ENCODE results near the gene FCRL6. TPM values are rescaled to one million over a fixed set of nuclear protein-coding genes. Genes with fewer than 3 reads are reported as not detected.

FCRL6 gene
- total RNA-seq, 3 donors from 2014 or later = 0.38 to 0.82 (median 0.41) TPM

DNA sequence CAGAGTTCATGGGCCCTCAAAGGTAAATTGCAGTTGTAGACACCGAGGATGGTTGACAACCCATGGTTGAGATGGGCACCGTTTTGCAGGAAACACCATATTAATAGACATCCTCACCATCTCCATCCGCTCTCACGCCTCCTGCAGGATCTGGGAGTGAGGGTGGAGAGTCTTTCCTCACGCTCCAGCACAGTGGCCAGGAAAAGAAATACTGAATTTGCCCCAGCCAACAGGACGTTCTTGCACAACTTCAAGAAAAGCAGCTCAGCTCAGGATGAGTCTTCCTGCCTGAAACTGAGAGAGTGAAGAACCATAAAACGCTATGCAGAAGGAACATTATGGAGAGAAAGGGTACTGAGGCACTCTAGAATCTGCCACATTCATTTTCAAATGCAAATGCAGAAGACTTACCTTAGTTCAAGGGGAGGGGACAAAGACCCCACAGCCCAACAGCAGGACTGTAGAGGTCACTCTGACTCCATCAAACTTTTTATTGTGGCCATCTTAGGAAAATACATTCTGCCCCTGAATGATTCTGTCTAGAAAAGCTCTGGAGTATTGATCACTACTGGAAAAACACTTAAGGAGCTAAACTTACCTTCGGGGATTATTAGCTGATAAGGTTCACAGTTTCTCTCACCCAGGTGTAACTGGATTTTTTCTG, 33.8 kb downstream of the FCRL6 start:
- no peak overlapping the region for H3K4me3 ChIP-seq
- H3K36me3 ChIP-seq (ENCODE audit: low read depth) = no peaks in the 10 kb centered on the region
- DNase-seq = no peak
- TF ChIP-seq, protein P1, sequence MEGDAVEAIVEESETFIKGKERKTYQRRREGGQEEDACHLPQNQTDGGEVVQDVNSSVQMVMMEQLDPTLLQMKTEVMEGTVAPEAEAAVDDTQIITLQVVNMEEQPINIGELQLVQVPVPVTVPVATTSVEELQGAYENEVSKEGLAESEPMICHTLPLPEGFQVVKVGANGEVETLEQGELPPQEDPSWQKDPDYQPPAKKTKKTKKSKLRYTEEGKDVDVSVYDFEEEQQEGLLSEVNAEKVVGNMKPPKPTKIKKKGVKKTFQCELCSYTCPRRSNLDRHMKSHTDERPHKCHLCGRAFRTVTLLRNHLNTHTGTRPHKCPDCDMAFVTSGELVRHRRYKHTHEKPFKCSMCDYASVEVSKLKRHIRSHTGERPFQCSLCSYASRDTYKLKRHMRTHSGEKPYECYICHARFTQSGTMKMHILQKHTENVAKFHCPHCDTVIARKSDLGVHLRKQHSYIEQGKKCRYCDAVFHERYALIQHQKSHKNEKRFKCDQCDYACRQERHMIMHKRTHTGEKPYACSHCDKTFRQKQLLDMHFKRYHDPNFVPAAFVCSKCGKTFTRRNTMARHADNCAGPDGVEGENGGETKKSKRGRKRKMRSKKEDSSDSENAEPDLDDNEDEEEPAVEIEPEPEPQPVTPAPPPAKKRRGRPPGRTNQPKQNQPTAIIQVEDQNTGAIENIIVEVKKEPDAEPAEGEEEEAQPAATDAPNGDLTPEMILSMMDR (IDR thresholded peaks at IDR 0.05) = no peak
- intact Hi-C loops (cut with DNase I, micrococcal nuclease) = no loop called here
- no peaks in the 10 kb centered on the region for H3K9me3 ChIP-seq
- H3K4me1 ChIP-seq (ENCODE audit: low read depth) = no peaks in the 10 kb centered on the region
- ATAC-seq = no peak

DNA sequence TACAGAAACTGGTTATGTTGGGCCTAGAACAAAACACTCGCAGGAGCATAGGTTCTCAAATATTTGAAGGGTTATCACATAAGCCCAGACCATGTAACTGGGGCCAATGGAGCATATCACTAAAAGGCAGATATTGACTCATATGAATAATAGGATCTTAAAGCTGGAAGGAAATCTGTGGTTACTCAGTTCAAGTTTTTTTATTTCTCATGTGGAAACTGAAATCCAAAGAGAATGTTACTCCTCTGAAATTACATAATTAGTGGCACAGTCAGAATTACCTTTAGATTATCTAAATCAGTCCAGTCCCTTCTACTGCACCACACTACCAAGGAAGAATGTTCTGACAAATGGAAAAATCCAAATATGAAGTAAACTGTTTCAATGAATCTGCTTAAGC, 36.6 kb downstream of the FCRL6 start:
- H3K9me3 ChIP-seq = no peaks in the 10 kb centered on the region
- H3K36me3 ChIP-seq (ENCODE audit: low read depth) = no peaks in the 10 kb centered on the region
- intact Hi-C loops (cut with DNase I, micrococcal nuclease) = no loop called here
- H3K4me1 ChIP-seq (ENCODE audit: low read depth) = no peaks in the 10 kb centered on the region
- TF ChIP-seq, protein P1 (IDR thresholded peaks at IDR 0.05) = no peak
- DNase-seq = no peak
- no peak overlapping the region for H3K4me3 ChIP-seq
- no peak for ATAC-seq

DNA sequence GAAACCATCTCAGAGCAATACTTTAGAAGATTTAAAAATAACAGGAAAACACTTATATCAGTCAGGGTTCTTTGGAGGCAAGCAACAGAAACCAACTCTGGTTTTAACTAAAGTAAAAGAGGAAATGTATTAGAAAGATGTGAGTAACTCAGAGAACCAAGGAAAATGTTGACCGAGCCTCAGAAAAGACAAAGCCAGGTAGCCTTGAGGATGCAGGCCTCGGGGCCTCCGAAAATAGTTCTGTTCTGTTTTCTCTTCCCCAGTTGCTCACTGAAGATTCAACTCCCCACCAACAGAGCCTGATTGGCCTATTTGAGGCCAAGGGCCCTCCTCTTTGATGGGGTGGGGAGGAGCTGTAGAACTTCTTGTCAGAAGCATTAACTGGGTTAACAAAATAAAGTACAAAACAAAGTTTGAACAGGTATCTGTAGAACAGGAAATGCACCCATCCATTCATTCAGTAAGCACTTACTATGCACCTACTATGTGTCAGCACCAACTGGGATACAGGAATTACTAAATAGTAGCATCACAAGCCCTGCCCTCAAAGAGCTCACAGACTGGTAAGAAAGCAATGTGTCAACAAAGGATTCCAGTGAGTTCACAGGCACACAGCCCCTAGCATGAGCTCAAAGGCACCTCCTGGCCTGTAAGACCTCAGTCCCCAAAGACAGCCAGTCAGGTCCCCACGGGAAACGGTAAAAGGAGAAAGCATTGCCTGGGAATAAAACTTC, 37.1 kb downstream of the FCRL6 start:
- DNase-seq (no peak), ATAC-seq (no peak)
- H3K4me3 ChIP-seq = no peak overlapping the region
- TF ChIP-seq, protein P1 (IDR thresholded peaks at IDR 0.05) = no peak
- intact Hi-C loops (cut with DNase I, micrococcal nuclease) = no loop called here
- no peaks in the 10 kb centered on the region for H3K36me3 ChIP-seq (ENCODE audit: low read depth)
- H3K4me1 ChIP-seq (ENCODE audit: low read depth) = no peaks in the 10 kb centered on the region
- no peaks in the 10 kb centered on the region for H3K9me3 ChIP-seq

DNA sequence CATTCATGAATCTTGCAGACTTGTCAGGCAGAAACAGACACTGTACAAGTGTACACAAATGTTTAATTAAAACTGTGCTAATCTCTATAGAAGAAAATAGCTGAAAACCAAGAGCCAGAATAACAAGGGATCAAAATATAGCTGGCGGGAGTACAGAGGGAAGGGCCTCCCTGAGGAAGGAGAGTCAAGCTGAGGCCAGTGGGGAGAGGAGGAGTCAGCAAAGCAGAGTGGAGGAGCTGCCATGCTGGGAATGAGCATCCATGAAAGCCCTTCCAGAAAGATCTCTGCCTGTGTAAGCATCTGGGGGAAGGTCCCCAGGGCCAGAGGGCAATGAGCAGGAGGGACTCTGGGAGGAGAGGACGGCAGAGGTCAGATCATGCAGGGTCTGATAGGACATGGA, 39.6 kb downstream of the FCRL6 start:
- intact Hi-C loops (cut with DNase I, micrococcal nuclease) = no loop called here
- DNase-seq (no peak), ATAC-seq (no peak)
- TF ChIP-seq, protein P1 (IDR thresholded peaks at IDR 0.05) = no peak
- Histone ChIP-seq H3K4me3 (no peak overlapping the region), H3K9me3 (no peaks in the 10 kb centered on the region), H3K4me1 (ENCODE audit: low read depth) (no peaks in the 10 kb centered on the region), H3K36me3 (ENCODE audit: low read depth) (no peaks in the 10 kb centered on the region)

DNA sequence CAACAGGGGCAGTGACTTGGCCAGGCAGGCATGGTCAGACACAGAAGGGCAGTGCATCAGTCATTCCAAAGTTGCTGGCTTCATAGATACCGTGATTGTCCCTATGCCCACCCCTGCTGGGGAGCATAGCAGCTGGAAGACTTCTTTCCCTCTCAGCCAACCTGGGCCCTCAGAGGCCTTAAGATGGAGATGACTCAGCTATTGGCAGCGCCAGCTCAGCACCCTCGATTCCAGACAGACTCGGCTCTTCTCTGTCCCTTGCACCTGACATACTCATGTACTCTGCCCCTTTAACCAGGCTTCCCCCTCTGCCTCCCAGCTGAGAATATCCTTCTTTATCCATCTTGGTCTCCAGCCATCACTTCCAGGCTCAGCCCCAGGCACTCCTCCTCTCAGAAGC, 41.3 kb downstream of the FCRL6 start:
- intact Hi-C loops (cut with DNase I, micrococcal nuclease) = no loop called here
- no peaks in the 10 kb centered on the region for H3K36me3 ChIP-seq (ENCODE audit: low read depth)
- TF ChIP-seq, protein P1 (IDR thresholded peaks at IDR 0.05) = no peak
- no peak overlapping the region for H3K4me3 ChIP-seq
- ATAC-seq (no peak), DNase-seq (no peak)
- H3K4me1 ChIP-seq (ENCODE audit: low read depth) = no peaks in the 10 kb centered on the region
- H3K9me3 ChIP-seq = no peaks in the 10 kb centered on the region

Data from mucosa of descending colon (tissue), 3 donors.